Mesenteric fat pad (tissue), 1 donor: Measurements from ENCODE around the gene MID1. TPM values are rescaled to one million over a fixed set of nuclear protein-coding genes. Genes with fewer than 3 reads are reported as not detected.

Experiments used
- DNase-seq: peaks from one replicate; pipeline ENCODE4 v3.0.0-alpha.2; 2020; ENCODE audit warnings: low spot score
- total RNA-seq: library from RNA; stranded (reverse); fragmentation: NEBNext Ultra II Directional; extraction: Animal tissue kit (Norgen Biotek cat#: 25700); gene quantifications from one replicate; pipeline ENCODE4 v1.2.1, GENCODE V29; 2021
- donor health status: DM: yes; HTN: yes; CAD: no.

Gene MID1
- total RNA-seq, 1 donor from 2014 or later = 16.6 TPM

DNA sequence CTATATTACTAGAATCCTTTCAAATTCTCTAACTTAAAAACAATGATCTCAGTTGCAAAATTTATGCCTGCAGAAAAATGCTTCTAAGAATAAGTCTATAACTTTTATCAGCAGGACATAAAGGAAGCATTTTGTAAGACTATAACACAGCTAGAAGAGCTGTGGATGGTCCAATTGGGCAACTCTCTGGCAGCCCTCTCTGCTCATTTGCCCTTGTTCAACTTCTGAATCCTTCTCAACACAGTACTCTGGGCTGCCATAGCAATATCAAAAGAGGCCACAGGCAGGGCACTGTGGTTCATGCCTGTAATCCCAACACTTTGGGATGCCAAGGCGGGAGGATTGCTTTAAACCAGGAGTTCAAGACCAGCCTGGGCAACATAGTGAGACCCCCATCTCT lies 88.5 kb downstream of the MID1 start:
- DNase-seq = no peak

DNA sequence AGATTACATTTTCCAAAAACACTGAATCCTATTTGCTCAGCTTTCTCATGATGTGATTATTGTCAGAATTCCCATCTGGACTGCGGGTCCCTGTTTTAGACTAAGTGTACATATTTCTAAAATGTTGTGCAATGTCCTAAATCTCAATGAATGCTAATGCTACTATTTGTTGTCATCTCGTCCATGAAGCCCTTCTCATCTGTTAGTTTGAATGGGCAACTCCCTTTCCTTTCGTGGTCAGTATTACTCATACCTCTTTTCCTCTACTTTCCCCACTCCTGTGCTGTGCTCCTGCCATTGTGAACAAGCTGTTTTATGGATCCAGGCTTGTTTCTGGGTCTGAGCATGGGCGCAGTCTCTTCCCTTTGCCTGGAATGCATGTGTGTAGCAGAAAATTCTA lies 91.0 kb downstream of the MID1 start:
- no peak for DNase-seq

DNA sequence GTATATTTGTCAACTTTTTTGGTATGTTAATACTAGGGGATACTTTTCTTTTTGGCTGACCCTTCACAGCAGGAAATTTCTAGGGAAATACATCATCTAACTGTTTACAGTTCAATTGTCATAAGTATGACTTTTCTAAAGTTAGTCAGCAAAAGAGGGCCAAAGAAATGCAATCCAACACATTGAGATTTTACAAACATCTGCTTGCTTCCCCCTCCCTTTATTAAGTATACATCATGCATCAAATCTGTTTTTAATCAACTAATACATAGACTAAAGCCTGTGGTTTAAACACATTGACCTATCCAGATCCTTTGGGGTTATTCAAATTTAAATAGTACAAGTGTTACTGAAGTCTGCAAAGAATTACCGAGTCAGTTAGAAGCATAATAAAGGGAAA lies 93.9 kb downstream of the MID1 start:
- no peak for DNase-seq

DNA sequence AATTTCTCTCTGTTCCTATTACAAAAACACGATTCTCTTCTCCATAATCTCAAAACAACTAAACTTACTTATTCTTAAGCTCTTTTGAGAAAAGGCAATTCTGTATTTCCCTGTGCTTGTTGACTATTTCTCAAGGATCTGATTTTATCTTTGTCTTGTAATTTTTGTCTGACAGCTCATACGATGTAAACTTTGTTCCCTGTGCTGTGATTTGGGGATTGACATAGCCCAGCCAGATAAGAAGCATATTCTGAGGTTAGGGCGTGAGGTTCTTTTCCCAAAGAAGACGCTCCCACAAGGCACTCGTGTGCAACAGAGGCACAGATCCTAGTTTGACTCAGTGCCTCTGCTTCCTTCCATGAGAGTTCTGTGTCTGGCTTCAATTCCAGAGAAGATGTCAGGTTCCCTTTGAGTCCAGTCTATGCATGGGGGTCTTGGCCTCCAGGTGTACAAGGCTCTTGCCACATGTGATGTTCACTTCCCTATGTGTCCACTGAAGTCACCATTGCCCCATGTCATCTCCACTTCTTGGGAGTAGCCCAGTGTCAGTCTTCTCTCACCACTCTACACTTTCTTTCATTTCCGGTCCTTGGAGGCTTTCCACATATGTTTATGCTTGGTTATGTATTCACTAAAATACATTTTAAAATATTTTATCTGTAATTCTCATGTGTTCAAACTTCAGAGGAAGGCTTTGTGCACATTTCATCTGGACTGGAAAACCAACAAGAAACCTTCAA lies 94.8 kb downstream of the MID1 start:
- DNase-seq = no peak

DNA sequence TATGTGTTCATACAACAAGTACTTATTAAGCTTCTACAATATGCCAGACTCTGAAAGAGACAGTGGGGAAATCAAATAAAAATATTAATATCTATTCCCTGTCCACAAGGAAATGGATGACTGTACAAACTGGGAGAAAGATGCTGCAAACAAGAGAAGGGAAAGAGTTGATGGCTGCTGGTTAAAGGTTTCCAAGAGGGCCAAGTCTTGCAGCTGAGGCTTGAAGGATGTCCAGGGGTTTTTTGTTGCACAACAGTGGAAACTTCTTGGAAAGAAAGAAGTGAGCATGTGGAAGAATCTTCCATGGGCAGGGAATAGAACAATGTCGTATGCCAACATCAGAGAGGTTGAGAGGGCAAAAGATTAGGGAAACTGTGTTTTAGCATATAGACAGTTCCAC lies 95.8 kb downstream of the MID1 start:
- DNase-seq = no peak

DNA sequence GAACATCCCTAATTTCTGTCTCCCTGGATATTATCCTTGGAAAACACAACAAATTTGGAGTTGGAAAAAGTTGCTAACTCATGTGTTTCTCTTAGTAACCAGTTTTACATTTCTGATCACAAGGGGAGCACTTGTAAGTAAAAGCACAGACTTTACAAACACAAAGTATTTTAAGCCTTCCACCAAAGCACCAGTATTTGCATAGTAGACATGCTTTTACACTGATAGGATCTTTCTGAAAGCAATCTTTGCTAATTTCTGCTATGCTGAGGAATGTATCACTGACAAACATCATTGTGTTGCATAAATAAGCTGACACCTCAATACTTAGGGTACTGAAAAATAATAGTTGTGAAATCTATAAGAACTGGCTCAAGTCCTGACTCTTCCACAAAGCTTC lies 100.6 kb downstream of the MID1 start:
- DNase-seq = no peak

DNA sequence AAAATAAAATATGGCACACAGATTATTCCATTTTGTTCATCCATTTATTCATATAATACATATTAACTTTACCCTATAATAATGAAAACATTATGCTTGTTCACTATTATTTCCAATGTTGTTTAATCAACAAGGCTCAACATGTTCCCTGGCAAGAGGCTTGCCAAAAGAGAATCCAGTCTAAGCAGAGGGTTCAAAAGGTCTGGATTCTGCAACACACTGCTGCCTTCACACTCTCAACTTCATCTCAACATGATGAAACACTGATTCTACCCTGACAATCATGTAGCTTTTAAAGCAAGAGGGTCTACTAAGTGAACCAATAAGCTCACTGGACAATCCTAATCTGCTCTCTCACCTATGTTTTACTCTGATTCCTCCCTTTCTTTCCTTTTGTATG lies 101.1 kb downstream of the MID1 start:
- no peak for DNase-seq

DNA sequence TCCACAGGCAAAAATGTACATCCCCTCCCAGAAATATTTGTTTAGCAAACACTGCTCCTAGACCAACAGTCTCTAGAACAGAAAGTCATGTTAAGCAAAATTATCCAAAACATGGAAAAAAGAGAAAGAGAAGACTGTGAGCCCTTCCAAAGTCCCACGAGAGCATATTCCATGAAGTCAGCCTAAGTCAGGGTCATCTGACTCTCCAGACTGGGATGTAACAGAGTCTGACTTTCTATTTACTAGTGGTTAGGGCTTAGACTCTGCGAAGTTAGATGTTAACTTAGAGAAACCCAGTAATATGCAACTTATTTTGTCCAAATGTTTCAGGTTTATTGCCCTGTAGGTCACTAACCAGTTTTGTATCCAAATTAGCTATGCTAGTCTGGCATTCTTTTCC lies 102.3 kb downstream of the MID1 start:
- DNase-seq = no peak

DNA sequence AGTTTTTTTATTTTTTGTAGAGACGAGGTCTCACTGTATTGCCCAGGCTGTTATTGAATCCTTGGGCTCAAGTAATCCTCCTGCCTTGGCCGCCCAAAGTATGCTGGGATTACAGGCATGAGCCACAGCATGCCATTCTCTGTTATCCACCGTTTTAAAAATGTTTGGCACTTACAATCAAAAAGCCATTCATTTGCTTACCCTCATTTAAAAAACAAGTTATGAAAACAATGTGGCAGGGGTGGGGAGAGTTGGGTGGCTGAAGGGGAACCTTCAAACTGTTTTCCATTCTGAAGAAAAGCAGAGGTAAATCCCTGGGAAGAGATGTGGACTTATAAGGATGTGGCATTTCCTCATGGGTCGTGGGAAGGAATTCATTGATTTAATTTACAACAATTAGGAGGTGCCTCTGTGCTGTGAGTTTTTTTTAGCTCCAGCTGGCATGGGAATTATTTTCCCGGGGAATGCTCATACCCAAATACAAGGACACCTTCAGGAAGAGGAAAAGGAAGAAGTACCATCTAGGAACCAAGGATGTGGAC lies 103.5 kb downstream of the MID1 start:
- DNase-seq = no peak

DNA sequence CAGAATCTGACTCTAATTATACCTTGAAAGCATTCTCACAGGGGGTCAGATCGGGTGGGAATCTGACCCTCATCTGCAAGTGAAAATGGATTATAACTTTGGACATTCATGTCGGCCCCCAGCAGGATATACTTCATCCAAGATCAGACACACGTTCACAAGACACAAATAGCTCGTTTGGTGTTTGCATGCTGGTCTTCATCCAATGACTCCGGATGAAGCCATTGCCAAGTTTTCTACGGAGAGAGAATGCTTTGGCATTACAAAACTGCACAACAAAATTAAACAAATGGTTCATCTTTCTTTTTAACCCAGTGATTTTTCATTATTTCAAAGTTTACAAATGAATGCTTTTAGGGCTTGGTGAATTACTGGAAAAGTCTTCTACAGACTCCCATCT lies 105.5 kb downstream of the MID1 start:
- DNase-seq = no peak

DNA sequence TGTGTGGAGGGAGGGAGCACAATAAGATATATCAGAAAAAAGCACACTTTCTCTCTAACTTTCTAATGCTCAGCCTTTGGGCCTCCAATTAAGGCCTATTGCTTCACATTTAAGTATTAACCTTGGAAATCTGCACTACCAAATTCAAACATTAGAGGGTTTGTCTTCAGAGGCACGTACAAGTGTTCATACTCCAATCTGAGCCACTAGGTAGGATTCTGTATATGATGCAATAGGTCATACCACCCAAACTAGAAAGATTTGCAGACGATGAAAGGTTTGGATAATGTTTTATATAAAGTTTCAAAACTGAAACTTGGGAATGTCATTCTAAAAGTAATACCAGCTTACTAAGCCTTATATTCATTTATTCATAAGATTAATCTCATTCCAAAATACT lies 106.4 kb downstream of the MID1 start:
- DNase-seq = no peak

DNA sequence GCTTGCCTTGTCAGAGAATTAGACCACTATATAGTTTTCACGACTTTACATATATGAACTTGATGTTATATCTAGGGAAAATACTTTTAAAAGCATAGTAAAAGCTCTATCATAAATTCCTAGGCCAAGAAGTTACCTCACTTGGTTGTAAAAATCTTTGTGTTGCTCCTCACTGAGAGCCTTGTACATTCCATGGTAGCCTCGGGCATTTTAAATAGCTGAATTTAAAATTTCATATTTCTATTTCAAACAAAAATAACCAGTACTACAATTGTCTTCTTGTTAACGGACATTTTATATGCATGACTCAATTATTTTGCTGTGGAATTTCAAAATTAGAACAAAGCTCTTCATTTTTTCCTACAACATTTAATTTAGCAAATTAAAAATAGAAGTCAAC lies 107.6 kb downstream of the MID1 start:
- no peak for DNase-seq

DNA sequence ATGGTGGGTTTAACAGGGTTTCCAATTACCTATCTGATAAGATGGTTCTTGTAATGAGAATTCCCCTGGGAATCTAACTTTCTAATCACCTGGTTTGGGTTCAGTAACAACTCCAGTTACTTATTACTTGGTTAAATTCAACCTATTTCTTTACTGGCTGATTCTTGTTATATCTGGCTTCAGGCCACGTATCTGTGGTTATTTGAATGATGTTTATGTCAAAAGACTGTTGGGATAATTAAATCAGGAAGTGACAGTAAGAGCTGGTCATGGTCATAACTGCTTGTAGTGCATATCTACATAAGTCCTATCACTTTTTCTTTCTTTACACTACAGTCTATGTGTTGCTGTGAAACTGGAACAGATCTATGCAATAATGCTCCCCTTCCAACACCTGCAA lies 108.1 kb downstream of the MID1 start:
- no peak for DNase-seq

DNA sequence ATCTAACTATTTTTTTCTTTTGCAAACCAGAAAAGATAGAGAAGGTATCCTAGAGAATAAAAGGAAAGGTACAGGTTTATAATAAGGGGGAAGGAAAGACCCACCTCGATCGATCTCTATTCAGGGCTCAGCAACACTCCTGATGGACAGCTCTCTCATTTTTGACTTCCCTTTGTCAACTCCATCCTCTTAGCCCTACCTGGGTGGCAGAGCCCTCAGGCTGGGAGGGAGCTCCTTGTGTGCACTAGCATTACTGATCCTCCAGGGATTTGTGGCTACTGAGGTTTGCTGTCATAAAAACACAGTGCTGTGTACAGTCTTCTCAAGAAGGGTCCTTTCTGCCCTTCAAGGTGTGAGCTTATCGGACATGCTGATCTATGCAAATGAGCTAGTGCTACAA lies 111.0 kb downstream of the MID1 start:
- no peak for DNase-seq

DNA sequence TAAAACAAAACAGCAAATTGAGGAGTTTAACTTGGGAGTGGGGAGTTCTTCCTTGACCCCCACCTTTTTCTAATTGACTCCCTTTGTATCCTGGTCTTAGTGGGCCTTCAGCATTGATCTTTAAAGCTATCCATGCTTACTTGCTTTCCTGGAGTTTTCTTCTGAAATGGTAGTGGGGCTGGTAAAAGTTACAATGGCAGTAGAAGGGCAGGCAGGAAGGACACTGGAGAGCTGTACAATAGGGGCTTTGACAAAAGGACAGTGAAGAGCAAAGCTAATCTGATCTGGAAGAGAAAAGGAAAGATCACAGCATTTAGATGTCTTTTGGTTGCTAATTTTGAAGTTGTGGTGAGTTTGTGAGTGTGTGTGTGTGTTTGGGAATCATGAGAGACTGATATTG lies 111.5 kb downstream of the MID1 start:
- no peak for DNase-seq

DNA sequence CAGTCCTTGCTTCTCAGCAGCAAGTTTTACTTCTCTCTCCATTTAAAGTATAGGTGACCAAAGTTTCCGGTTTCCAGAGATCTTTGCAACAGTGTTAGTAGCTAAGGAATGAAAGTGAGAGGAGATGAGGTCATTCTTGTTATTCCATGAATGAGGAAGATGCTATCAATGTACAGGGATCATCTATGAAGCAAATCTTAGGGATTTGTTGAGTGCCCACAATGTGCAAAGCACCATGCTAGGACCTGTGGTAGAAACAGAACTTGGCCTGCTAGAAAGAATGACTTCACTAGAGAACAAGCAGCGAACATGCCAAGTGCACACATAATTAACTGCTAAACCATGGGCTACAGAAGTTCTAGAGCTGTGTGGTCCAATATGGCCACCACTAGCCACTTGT lies 112.5 kb downstream of the MID1 start:
- no peak for DNase-seq

DNA sequence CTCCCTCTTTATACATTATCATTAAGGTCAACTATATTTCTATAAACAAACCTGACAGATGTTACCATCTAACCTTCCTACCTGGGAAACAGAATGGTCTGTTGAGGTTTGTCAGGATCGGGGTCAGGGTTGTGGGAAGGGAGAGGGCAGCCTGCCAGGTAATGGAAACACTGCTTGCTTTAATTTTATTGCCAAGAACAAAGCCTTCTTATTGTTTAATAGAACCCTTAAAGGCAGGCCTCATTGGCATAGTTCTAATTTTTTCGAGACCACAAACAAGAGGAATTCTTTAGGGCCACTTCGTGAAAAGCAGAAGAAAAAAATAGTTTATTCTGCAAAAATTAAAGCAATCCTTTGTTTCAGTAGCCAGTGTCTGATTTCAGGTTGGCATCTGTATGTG lies 113.2 kb downstream of the MID1 start:
- no peak for DNase-seq

DNA sequence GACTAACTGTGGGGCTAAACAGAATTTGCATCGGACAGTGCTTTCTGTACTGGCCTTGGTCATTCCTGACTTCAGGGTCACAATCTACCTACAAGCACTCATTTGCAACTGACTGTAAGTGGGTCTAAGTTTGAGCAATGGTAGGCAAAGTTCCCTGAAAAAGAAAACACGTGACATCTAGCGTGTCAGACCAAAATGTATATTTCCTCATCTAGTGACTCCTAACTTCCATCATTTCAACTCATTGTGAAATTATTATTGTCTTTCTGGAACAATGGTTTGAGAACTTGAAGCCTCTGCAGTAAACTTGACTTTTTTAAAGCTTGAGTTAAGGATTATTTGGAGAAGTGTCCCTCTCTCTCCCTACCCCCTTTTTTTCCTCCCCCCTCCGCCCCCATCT lies 113.6 kb downstream of the MID1 start:
- no peak for DNase-seq

DNA sequence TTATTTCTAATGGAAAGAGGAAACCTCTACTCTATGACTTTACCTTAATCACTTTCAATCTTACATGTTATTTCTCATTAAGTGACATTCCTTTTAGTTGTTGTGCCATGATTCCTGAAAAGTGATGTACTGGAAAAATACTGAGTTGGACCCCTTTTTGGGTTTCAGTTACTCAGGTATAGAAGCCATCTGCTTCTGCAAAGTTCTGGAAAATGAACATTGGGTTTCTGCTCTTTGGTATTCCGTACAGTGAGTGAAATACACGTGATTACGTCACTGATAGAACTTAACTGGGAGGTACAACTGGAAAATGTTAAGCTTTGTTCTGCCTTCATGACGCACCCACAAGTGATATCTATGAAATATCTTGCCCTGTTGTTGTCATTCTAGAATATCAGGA lies 114.7 kb downstream of the MID1 start:
- DNase-seq = no peak

DNA sequence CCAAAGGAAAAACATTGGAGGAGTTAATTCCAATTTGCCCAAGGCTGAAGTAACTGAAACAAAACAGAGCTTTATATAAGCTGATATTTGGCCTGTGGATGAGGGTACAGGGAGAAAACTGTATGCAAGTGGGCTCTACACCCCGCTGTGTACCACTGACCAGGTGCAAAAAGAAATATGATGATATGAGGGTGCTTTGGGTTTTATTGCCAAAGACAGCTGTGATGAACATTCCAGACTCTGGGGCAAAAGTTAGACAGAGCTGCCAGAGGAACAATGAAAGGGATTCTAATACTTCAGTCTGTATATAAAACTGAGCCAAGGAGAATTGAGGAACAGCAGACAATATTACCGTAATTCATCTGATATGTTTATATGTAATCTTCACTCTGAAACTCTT lies 117.4 kb downstream of the MID1 start:
- no peak for DNase-seq

DNA sequence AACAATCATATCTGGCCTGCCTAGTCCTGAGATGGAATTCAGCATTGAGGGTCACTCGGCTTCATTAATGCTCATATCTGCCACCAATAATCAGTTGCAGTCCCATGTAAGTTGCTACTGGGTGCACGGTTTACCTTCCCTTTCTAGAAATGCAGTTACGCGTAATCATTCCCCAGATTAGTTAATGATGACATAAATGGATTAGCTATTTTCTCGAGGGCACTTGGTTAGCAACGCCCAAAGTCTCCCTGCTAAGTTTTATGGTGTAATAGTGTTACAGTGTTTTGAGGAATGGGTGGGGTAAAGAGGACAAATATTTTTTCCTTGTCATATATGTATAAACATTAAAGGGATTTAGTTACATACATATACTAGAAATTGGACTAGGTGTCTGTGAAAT lies 118.8 kb downstream of the MID1 start:
- DNase-seq = no peak

DNA sequence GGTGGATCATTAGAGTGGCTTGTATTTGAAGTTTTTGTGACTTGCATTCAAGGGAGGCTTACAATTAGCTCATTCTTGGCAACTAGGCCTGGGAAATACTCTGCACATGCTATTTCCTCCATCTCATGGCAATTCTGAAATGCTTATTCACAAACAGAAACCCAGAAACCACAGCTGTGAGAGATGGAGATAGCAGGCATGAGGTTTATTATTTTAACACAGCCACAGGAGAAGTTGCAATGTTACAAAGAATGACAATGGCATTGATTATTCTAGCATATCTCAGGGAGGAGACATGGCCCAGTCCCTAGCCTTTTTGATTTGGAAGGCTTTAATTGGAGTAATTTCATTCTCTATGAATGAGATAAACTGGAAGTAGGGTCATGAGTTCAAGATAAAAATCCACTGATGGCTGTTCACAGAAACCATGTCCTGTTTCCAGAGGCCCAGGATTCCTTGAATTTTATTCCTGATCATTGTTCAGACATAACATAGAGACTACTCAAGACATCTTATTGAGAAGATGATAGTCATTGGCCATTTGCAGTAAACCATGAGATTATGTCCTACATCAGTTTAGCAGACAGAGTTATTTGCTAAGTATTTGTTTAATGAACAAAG lies 123.9 kb downstream of the MID1 start:
- DNase-seq = no peak

DNA sequence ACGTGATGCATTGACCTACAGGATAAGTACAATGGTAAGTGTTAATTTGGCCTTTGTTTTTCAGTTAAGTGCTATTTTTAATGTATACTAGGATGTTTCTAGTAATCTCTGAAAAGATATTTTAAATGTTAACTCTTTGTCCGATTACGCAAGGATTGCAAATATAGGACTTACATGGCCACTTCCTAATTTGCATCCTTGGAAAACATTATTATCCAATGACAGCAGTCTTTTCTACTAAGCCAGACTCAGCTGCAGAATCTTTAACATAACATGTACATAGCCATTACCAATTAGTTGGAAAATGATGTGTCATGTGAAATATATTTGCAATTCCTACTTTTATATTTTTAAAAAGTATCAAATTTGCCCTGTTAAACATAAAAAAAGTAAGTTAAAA lies 124.7 kb downstream of the MID1 start:
- DNase-seq = no peak
